ENCODE data around the gene SRPK3.
A peak's percentile ranks its signal among the peaks of the same experiment; 100 is the strongest.

The SRPK3 gene

DNA sequence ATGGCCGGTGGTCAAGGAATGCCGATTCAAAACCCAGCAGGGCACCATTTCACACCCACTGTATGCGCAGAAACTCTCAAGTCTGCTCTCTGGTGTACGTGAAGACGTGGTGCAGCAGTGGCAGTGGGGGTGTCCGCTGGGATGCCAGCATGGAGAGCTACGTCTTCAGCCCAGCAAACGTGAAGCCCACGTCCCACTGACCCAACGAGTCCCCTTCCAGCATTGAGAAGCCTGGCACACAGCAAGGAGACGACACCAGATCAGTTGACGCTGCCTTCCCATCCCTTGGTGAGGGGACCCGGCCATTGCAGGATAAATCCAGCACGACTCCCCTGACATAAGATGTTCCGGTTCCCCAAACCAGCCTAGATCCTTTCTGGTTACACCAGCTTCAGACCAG lies 19.0 kb upstream of the SRPK3 start:
- TF ChIP-seq, protein P1, sequence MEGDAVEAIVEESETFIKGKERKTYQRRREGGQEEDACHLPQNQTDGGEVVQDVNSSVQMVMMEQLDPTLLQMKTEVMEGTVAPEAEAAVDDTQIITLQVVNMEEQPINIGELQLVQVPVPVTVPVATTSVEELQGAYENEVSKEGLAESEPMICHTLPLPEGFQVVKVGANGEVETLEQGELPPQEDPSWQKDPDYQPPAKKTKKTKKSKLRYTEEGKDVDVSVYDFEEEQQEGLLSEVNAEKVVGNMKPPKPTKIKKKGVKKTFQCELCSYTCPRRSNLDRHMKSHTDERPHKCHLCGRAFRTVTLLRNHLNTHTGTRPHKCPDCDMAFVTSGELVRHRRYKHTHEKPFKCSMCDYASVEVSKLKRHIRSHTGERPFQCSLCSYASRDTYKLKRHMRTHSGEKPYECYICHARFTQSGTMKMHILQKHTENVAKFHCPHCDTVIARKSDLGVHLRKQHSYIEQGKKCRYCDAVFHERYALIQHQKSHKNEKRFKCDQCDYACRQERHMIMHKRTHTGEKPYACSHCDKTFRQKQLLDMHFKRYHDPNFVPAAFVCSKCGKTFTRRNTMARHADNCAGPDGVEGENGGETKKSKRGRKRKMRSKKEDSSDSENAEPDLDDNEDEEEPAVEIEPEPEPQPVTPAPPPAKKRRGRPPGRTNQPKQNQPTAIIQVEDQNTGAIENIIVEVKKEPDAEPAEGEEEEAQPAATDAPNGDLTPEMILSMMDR (IDR thresholded peaks at IDR 0.05; ENCODE audit: low read depth, low read length) = no peak

DNA sequence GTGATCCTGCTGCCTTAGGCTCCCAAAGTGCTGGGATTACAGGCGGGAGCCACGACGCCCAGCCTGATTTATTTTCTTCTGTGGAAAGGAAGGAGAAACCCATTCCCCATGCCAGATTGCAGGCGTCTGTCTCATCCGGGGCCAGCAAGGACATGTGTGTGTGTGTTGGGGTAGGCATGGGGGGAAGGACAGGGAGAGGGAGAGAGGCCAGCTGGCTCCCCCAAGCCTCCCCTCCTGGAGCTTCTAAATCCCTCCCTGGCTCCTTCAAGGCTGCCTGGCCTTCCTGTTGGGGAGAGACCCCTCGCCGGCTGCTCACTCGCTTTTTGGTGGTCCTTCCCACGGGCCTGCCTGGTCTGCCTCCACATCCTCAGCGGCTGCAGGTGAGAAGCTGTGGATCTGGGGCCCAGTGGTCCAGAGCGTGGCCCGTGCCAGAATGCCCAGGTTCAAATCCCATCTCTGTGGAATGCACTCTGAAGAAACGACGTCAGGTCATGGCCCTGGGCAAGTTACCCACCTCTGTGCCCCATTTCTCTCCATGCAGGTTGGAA lies 18.1 kb upstream of the SRPK3 start:
- no peak overlapping the region for H3K4me3 ChIP-seq (ENCODE audit: low read depth, low read length)
- H3K36me3 ChIP-seq = no peaks in the 10 kb centered on the region
- DNase-seq = no peak
- H3K27me3 ChIP-seq = no peaks in the 10 kb centered on the region
- TF ChIP-seq, protein P1 (IDR thresholded peaks at IDR 0.05; ENCODE audit: low read depth, low read length) = no peak
- peaks cover 14% of the 10 kb centered on the region for H3K4me1 ChIP-seq
- H3K9me3 ChIP-seq = no peaks in the 10 kb centered on the region

More for the DNA sequence above, 19.0 kb upstream of the SRPK3 start:
- no peaks in the 10 kb centered on the region for H3K36me3 ChIP-seq
- no peaks in the 10 kb centered on the region for H3K9me3 ChIP-seq
- no peak for DNase-seq
- H3K27me3 ChIP-seq = no peaks in the 10 kb centered on the region
- H3K4me1 ChIP-seq = peaks cover 13% of the 10 kb centered on the region
- no peak overlapping the region for H3K4me3 ChIP-seq (ENCODE audit: low read depth, low read length)

DNA sequence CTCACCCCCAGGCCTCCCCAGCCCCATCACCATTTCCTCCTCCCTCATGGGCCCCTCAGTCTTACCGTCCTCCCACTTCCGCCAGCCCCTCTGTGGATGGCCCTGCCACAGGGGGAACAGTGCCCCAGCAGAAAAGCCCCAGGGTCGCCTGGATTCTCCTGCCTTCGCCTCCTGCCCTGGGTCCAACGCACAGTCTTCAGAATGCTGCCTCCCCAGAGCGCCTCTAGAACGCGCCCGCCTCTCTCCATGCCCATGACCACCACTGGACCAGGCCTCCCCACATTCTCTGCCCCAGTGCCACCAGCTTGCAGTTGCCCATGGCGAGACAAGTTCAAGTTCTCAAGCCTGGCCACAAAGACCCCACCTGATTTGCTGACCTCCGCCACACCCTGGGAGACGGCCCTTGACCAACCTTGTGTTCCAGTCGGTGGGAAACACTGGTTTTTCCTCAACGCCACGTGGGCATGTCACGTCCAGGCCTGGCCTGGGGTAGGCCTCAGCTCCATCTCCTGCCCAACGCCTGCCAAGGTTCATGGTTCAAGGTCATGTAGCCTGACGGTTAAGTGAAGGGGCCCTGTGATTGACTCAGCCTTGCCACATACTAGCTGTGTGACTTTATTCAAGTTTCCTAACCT lies 17.4 kb upstream of the SRPK3 start:
- no peak for DNase-seq
- H3K4me3 ChIP-seq (ENCODE audit: low read depth, low read length) = no peak overlapping the region
- peaks cover 14% of the 10 kb centered on the region for H3K4me1 ChIP-seq
- no peaks in the 10 kb centered on the region for H3K27me3 ChIP-seq
- H3K36me3 ChIP-seq = no peaks in the 10 kb centered on the region
- H3K9me3 ChIP-seq = no peaks in the 10 kb centered on the region
- TF ChIP-seq, protein P1 (IDR thresholded peaks at IDR 0.05; ENCODE audit: low read depth, low read length) = no peak

DNA sequence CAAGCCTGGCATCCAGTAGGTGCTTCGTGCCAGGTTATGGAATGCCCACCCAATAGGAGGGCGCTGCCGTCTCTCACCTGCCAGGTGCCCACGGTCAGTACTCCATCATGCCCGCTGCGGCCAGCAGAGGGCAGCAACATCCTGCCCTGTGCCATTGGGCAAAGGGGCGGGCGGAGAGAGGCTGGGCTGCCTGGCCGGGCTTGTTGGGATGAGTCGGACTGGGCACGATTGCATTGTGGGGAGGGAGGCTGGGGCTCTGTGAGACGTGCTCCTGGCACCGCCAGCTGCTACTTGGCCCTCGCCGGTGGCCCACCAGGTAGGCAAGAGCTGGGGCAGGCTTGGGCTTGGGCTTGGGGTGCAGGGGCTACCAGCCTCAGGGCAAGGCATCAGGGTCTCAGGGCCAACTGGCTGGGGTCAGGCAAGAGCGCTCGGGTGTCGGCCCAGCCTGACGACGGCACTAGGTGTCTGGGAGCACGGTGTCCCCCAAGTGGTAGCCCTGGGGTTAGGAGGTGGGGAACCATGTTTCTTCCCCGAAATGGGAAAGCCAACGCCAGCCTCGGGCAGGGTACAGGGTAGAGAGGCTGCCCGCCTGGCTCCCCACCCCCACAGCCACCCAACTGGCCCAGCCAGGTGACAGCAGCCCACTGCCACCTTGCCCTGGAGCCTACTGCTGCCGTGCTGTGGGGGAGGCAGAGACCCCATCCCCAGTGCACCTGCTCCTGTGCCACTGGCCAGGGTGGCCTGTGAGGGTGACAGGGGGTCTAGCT lies 16.7 kb upstream of the SRPK3 start, which contains the start of gene PLXNB3:
Gene PLXNB3, plus strand, starts transcription at position 261 of the 767 bp plus-strand sequence. CDS start 1,287 bp downstream, outside the sequence.
- TF ChIP-seq, protein P1 (IDR thresholded peaks at IDR 0.05; ENCODE audit: low read depth, low read length) = peak; percentile 69
- Histone ChIP-seq H3K4me1 (peaks cover 14% of the 10 kb centered on the region), H3K36me3 (no peaks in the 10 kb centered on the region), H3K27me3 (no peaks in the 10 kb centered on the region), H3K4me3 (ENCODE audit: low read depth, low read length) (peak within 1 kb of the TSS; percentile 43), H3K9me3 (no peaks in the 10 kb centered on the region)
- peak; percentile 86 for DNase-seq

DNA sequence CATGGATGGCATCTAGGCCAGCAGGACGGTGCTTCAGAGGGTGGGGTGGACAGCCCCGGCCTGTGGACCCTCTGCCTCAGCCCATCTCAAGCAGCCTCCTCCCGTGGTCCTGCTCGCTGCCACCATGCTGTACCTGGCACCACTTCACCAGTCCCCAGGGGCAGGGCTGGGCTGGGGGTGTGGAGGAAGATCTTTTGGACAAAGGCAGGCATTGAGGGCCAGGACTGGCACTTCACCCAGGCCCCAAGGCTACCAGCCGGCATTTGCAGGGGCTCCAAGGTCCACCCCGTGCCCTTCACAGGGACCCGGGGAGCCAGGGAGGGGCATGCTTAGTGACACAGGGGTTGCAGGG lies 16.1 kb upstream of the SRPK3 start:
- peaks cover 14% of the 10 kb centered on the region for H3K4me1 ChIP-seq
- H3K4me3 ChIP-seq (ENCODE audit: low read depth, low read length) = peak overlapping the region; percentile 43
- H3K27me3 ChIP-seq = no peaks in the 10 kb centered on the region
- TF ChIP-seq, protein P1 (IDR thresholded peaks at IDR 0.05; ENCODE audit: low read depth, low read length) = no peak
- no peaks in the 10 kb centered on the region for H3K36me3 ChIP-seq
- no peaks in the 10 kb centered on the region for H3K9me3 ChIP-seq
- DNase-seq = no peak

Data from BE2C (cell line).